WTC11 (cell line): Measurements from ENCODE around the gene NAV3. TPM values are rescaled to one million over a fixed set of nuclear protein-coding genes. Genes with fewer than 3 reads are reported as not detected.
"Not testable (repeated sequence)": the region's sequence is repeated elsewhere in the genome, so short reads cannot be mapped to it uniquely, and the experiment has no call there.

Source experiments
- ATAC-seq: fragments of 200-7000 bp; cut with Tn5 transposase; 2 replicates; pipeline ENCODE4 v1.10.0; 2021; ENCODE audit warnings: mild to moderate bottlenecking, moderate library complexity
- CTCF ChIA-PET: fragments of 300-600 bp; sonication (Branson Sonifier 250); formaldehyde crosslinking; loops from one replicate; lab custom pipeline; 2021; ENCODE audit warnings: antibody characterized with exemption; lab: Charles Lee
- POLR2A ChIA-PET: fragments of 350-600 bp; sonication (Branson Sonifier 250); formaldehyde crosslinking; loops from one replicate; lab custom pipeline; 2021; ENCODE audit warnings: antibody characterized with exemption; lab: Charles Lee
- DNase-seq: peaks from one replicate; pipeline ENCODE4 v3.0.0; 2021; ENCODE audit warnings: low spot score
- H3K27ac Mint-ChIP-seq: 2 replicates; pipeline ENCODE4 v1.8.0; 2021; ENCODE audit warnings: mixed read lengths
- H3K27me3 Mint-ChIP-seq: 2 replicates; pipeline ENCODE4 v1.8.0; 2021; ENCODE audit warnings: low read depth, mild to moderate bottlenecking, moderate library complexity, mixed read lengths
- H3K36me3 Mint-ChIP-seq: 2 replicates; pipeline ENCODE4 v1.8.0; 2021; ENCODE audit warnings: mixed read lengths
- H3K4me1 Mint-ChIP-seq: 2 replicates; pipeline ENCODE4 v1.8.0; 2022; ENCODE audit warnings: mixed read lengths
- H3K4me3 Mint-ChIP-seq: 2 replicates; pipeline ENCODE4 v1.8.0; 2021; ENCODE audit warnings: mild to moderate bottlenecking, moderate library complexity, mixed read lengths
- H3K9me3 Mint-ChIP-seq: 2 replicates; pipeline ENCODE4 v1.8.0; 2021; ENCODE audit warnings: mixed read lengths
- ARID4B ChIP-seq: sonication (generic); formaldehyde crosslinking; IDR thresholded peaks from 2 replicates; pipeline ENCODE4 v1.8.0; 2023; ENCODE audit warnings: missing genetic modification reagents, mild to moderate bottlenecking, borderline replicate concordance
- CREM ChIP-seq: sonication (generic); formaldehyde crosslinking; IDR thresholded peaks from 2 replicates; pipeline ENCODE4 v1.8.1; 2022; ENCODE audit warnings: mild to moderate bottlenecking, missing genetic modification reagents, moderate library complexity
- FOXP4 ChIP-seq: sonication (generic); formaldehyde crosslinking; IDR thresholded peaks from 2 replicates; pipeline ENCODE4 v1.8.0; 2022; ENCODE audit warnings: mild to moderate bottlenecking, missing genetic modification reagents
- IRF2 ChIP-seq: sonication (generic); formaldehyde crosslinking; IDR thresholded peaks from 2 replicates; pipeline ENCODE4 v1.8.0; 2022; ENCODE audit warnings: low read depth, missing genetic modification reagents, borderline replicate concordance
- RELA ChIP-seq: sonication (generic); formaldehyde crosslinking; IDR thresholded peaks from 2 replicates; pipeline ENCODE4 v1.8.1; 2022; ENCODE audit warnings: missing genetic modification reagents, mild to moderate bottlenecking, borderline replicate concordance
- SOX15 ChIP-seq: fragments of 250-450 bp; sonication (Bioruptor Pico); IDR thresholded peaks from 2 replicates; pipeline ENCODE4 v1.9.0; 2021; ENCODE audit warnings: mild to moderate bottlenecking
- TEAD1 ChIP-seq: sonication (generic); formaldehyde crosslinking; IDR thresholded peaks from 2 replicates; pipeline ENCODE4 v1.8.0; 2022; ENCODE audit warnings: mild to moderate bottlenecking, missing genetic modification reagents
- ZNF219 ChIP-seq: sonication (generic); formaldehyde crosslinking; IDR thresholded peaks from 2 replicates; pipeline ENCODE4 v1.8.0; 2023; ENCODE audit warnings: missing genetic modification reagents, mild to moderate bottlenecking, borderline replicate concordance
- ZSCAN18 ChIP-seq: fragments of 250-450 bp; sonication (Bioruptor Pico); IDR thresholded peaks from 2 replicates; pipeline ENCODE4 v2.1.2; 2022; ENCODE audit warnings: mild to moderate bottlenecking, moderate library complexity
- total RNA-seq: library from RNA; stranded (reverse); gene quantifications from 3 replicates; pipeline ENCODE4 v1.2.3, GENCODE V29; 2021
- TF ChIP-seq, protein P1 (sequence below): sonication (generic); formaldehyde crosslinking; conservative IDR thresholded peaks from 2 replicates; pipeline ENCODE4 v1.8.1; 2023; ENCODE audit warnings: mild to moderate bottlenecking, low read depth, missing genetic modification reagents, moderate library complexity
- TF ChIP-seq, protein P2 (sequence below): fragments of 250-450 bp; sonication (Bioruptor Pico); IDR thresholded peaks from 2 replicates; pipeline ENCODE4 v1.9.0; 2021; ENCODE audit warnings: moderate library complexity, mild to moderate bottlenecking, inconsistent platforms, borderline replicate concordance

NAV3 gene
- total RNA-seq, 1 experiment from 2014 or later = 3.3 TPM

- no peak for TF ChIP-seq SOX15 (CRISPR knock-in tag)
- no peak for TF ChIP-seq ZSCAN18 (CRISPR knock-in tag)
- no peak for TF ChIP-seq FOXP4 (CRISPR knock-in tag)
- no peak for TF ChIP-seq TEAD1
- TF ChIP-seq ARID4B = no peak
- TF ChIP-seq, protein P1, sequence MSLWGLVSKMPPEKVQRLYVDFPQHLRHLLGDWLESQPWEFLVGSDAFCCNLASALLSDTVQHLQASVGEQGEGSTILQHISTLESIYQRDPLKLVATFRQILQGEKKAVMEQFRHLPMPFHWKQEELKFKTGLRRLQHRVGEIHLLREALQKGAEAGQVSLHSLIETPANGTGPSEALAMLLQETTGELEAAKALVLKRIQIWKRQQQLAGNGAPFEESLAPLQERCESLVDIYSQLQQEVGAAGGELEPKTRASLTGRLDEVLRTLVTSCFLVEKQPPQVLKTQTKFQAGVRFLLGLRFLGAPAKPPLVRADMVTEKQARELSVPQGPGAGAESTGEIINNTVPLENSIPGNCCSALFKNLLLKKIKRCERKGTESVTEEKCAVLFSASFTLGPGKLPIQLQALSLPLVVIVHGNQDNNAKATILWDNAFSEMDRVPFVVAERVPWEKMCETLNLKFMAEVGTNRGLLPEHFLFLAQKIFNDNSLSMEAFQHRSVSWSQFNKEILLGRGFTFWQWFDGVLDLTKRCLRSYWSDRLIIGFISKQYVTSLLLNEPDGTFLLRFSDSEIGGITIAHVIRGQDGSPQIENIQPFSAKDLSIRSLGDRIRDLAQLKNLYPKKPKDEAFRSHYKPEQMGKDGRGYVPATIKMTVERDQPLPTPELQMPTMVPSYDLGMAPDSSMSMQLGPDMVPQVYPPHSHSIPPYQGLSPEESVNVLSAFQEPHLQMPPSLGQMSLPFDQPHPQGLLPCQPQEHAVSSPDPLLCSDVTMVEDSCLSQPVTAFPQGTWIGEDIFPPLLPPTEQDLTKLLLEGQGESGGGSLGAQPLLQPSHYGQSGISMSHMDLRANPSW (CRISPR knock-in tag) = no peak
- TF ChIP-seq ZNF219 (CRISPR knock-in tag) = no peak
- TF ChIP-seq RELA (CRISPR knock-in tag) = no peak
- TF ChIP-seq CREM (CRISPR knock-in tag) = no peak
- no peak for TF ChIP-seq IRF2 (CRISPR knock-in tag)
Observed at GRCh38 chr12:78101946-78102635, 271.4 kb downstream of the NAV3 start (continued).

GRCh38 chr12:78102801-78103200 is 272.1 kb downstream of the NAV3 start:
- CTCF ChIA-PET, H3K27me3 Mint-ChIP-seq, H3K4me1 Mint-ChIP-seq, H3K36me3 Mint-ChIP-seq, H3K9me3 Mint-ChIP-seq, POLR2A ChIA-PET, H3K4me3 Mint-ChIP-seq, DNase-seq, ATAC-seq, H3K27ac Mint-ChIP-seq: not testable (repeated sequence)

- Mint-ChIP-seq H3K9me3 (peaks cover 29% of the 10 kb centered on the region), H3K4me3 (no peak overlapping the region)
- CTCF ChIA-PET = no interaction called here
- TF ChIP-seq, protein P2, sequence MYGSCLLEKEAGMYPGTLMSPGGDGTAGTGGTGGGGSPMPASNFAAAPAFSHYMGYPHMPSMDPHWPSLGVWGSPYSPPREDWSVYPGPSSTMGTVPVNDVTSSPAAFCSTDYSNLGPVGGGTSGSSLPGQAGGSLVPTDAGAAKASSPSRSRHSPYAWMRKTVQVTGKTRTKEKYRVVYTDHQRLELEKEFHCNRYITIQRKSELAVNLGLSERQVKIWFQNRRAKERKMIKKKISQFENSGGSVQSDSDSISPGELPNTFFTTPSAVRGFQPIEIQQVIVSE (CRISPR knock-in tag) = no peak
- no peak for TF ChIP-seq ARID4B
- TF ChIP-seq, all 79 proteins: peak for 0
- no peak for ATAC-seq
- no peaks in the 10 kb centered on the region for H3K27me3 Mint-ChIP-seq
- H3K36me3 Mint-ChIP-seq = peaks cover 26% of the 10 kb centered on the region
- POLR2A ChIA-PET = no interaction called here
- H3K27ac Mint-ChIP-seq = no peak overlapping the region
- no peak for DNase-seq
- no peaks in the 10 kb centered on the region for H3K4me1 Mint-ChIP-seq
Observed at GRCh38 chr12:78115889-78116288, 285.2 kb downstream of the NAV3 start.
